ENCODE results near the gene FDX2. TPM values are rescaled to one million over a fixed set of nuclear protein-coding genes. Genes with fewer than 3 reads are reported as not detected.

The FDX2 gene
- total RNA-seq, 1 experiment from 2014 or later, result 26.2 TPM

GRCh38 chr19:10352764-10353671 is 37.2 kb upstream of the FDX2 start (continued):
- TF ChIP-seq ZNF281 (CRISPR knock-in tag; IDR thresholded peaks at IDR 0.05), result peak; percentile 29; the same call in 1 of the 2 replicates
- no peak for TF ChIP-seq NFATC4 (CRISPR knock-in tag; IDR thresholded peaks at IDR 0.05)
- no peak for TF ChIP-seq ZNF425 (CRISPR knock-in tag; conservative IDR thresholded peaks at IDR 0.05)
- no peak for TF ChIP-seq MLX (CRISPR knock-in tag; IDR thresholded peaks at IDR 0.05)

GRCh38 chr19:10346509-10346908 is 30.7 kb upstream of the FDX2 start:
- H3K36me3 Mint-ChIP-seq, result no peaks in the 10 kb centered on the region
- no peak overlapping the region for H3K4me3 Mint-ChIP-seq
- TF ChIP-seq USF1 (CRISPR knock-in tag; IDR thresholded peaks at IDR 0.05) (no peak), NFATC4 (CRISPR knock-in tag; IDR thresholded peaks at IDR 0.05) (no peak), HMGXB4 (CRISPR knock-in tag; IDR thresholded peaks at IDR 0.05) (no peak), NFE2L1 (CRISPR knock-in tag; IDR thresholded peaks at IDR 0.05) (no peak), MXD4 (CRISPR knock-in tag; IDR thresholded peaks at IDR 0.05; ENCODE audit: borderline replicate concordance) (no peak), E2F4 (CRISPR knock-in tag; IDR thresholded peaks at IDR 0.05; ENCODE audit: borderline replicate concordance, low read depth) (no peak)
- CTCF ChIA-PET, result no interaction called here
- H3K4me1 Mint-ChIP-seq, result no peaks in the 10 kb centered on the region
- no peaks in the 10 kb centered on the region for H3K9me3 Mint-ChIP-seq
- no peak for ATAC-seq
- no peak overlapping the region for H3K27ac Mint-ChIP-seq
- POLR2A ChIA-PET, result interaction anchor here (0.7 kb wide), 1 partner anchor 101 kb away, joined by 3 read pairs; no protein-coding TSS in a partner anchor
- no peaks in the 10 kb centered on the region for H3K27me3 Mint-ChIP-seq (ENCODE audit: low read depth)
- DNase-seq (ENCODE audit: low spot score), result no peak

GRCh38 chr19:10344780-10345179 is 29.0 kb upstream of the FDX2 start:
- Mint-ChIP-seq H3K4me3 (no peak overlapping the region), H3K27ac (no peak overlapping the region), H3K27me3 (ENCODE audit: low read depth) (no peaks in the 10 kb centered on the region), H3K36me3 (no peaks in the 10 kb centered on the region), H3K4me1 (peaks cover 8% of the 10 kb centered on the region), H3K9me3 (no peaks in the 10 kb centered on the region)
- DNase-seq (ENCODE audit: low spot score) (no peak), ATAC-seq (no peak)
- CTCF ChIA-PET, result interaction anchor here (0.8 to 1.3 kb wide), 4 partner anchors 9 to 71 kb away, joined by 3 to 5 read pairs (median 4); no protein-coding TSS in a partner anchor
- POLR2A ChIA-PET, result interaction anchor here (0.6 kb wide), 1 partner anchor 224 kb away, joined by 3 read pairs; no protein-coding TSS in a partner anchor
- TF ChIP-seq E2F1 (CRISPR knock-in tag; IDR thresholded peaks at IDR 0.05) (no peak), ZNF317 (CRISPR knock-in tag; IDR thresholded peaks at IDR 0.05; ENCODE audit: borderline replicate concordance, low read depth) (no peak), PREB (CRISPR knock-in tag; IDR thresholded peaks at IDR 0.05; ENCODE audit: borderline replicate concordance) (no peak), JAZF1 (CRISPR knock-in tag; IDR thresholded peaks at IDR 0.05) (no peak), ATF6 (CRISPR knock-in tag; IDR thresholded peaks at IDR 0.05) (no peak), SOX15 (CRISPR knock-in tag; IDR thresholded peaks at IDR 0.05) (no peak), ZNF671 (CRISPR knock-in tag; IDR thresholded peaks at IDR 0.05) (no peak)

Measured in WTC11 (cell line).